GM18505 (cell line): ENCODE measurements around the gene ZNF580.
A peak's percentile ranks its signal among the peaks of the same experiment; 100 is the strongest.

Source experiments
- ATAC-seq: cut with Tn5 transposase; IDR thresholded peaks from one replicate; pipeline ENCODE4 v1.9.1; 2021; ENCODE audit not compliant: unreplicated experiment
- POLR2A ChIP-seq: IDR thresholded peaks from 4 replicates; pipeline ENCODE4 v1.6.1; 2011; ENCODE audit warnings: borderline replicate concordance; ENCODE audit not compliant: insufficient read depth, insufficient read length; ENCODE audit errors: extremely low read depth

The ZNF580 gene

DNA sequence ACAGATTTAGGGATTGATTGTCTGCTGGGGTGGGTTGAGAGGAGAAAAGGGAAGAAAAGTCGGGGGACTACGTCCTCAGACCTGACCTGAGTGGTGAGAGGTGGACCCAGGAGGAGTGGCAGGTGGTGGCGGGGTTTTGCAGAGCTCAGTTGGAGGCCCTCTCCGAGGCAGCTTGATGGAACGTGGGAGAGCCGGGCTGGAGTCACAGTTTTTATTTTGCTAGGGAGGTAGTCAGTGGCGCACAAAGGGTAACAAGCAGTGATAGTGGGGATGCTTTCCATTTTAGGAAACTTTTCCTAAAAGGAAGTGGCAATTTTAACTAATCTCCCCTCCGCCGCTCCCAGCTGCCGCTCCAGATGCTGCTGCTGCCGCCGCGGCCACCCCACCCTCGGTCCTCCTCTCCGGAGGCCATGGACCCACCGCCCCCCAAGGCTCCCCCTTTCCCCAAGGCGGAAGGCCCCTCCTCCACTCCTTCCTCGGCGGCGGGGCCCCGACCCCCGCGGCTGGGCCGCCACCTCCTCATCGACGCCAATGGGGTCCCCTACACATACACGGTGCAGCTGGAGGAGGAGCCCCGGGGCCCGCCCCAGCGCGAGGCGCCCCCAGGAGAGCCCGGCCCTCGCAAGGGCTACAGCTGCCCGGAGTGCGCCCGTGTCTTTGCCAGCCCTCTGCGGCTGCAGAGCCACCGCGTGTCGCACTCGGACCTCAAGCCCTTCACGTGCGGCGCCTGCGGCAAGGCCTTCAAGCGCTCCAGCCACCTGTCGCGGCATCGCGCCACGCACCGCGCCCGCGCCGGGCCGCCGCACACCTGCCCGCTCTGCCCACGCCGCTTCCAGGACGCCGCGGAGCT is 1.6 kb downstream of the ZNF580 start:
- ATAC-seq, result no peak
- TF ChIP-seq POLR2A, result peak; percentile 21

DNA sequence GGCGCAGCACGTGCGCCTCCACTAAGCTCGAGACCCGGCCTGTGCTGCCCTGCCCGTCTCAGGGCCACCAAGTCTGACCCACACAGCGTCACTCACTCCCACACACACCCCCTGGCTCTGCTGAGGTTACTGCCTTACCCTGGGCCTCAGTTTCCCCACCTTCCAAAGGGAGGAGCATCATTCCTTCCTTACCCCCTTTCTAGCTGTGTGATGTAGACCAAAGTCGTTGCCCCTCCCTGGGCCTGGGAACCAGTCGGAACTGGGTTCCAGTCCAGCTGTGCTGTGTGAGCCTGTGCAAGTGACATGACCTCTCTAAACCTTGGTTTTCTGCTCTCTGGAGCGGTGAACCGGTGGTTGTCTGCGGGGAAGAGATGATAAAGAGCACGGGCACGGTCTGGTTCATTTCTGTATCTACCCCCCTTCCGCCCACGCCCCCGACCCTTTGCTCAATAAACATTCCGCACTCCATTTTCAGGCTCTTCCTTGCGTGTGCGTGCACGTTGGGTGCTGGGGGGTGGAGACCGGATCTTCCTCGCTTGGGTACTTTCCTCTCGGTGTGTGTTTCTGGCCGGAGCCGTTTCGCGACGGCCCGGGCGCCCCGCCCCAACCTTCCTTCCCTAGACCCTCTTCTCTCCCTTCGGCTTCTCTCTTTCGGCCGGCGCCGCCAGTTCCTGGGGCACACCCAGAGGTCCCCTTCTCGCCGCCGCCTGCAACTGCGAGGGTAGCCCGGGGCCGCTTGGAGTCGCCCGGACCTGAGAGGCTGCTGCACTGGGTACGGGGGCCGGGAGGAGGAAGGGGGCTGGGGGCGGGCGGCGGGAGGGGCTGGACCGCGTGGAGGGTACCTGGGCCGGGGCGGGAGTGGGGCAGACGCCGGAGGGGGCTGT is 2.4 kb downstream of the ZNF580 start, which contains the start of gene ZNF581:
TSS of gene ZNF581 (plus strand) at position 647 of the 884 bp plus-strand sequence. CDS start 923 bp downstream, outside the sequence.
- ATAC-seq, result no peak
- TF ChIP-seq POLR2A, result peak; percentile 61

DNA sequence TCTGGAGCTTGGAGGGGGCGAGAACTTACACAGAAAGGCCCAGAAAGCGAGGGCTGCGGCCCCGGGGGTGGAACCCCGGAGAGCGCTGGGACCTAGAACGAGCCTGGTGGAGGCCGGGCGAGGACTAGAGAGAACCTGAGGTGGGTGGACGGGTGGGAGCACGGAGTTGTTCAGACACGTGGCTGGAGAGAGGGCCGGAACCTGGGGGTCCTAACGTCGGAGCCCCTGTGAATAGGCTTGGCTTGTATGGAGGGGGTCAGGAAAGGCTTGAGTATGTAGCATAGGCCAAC is 3.0 kb downstream of the ZNF580 start:
- no peak for TF ChIP-seq POLR2A
- ATAC-seq, result no peak

DNA sequence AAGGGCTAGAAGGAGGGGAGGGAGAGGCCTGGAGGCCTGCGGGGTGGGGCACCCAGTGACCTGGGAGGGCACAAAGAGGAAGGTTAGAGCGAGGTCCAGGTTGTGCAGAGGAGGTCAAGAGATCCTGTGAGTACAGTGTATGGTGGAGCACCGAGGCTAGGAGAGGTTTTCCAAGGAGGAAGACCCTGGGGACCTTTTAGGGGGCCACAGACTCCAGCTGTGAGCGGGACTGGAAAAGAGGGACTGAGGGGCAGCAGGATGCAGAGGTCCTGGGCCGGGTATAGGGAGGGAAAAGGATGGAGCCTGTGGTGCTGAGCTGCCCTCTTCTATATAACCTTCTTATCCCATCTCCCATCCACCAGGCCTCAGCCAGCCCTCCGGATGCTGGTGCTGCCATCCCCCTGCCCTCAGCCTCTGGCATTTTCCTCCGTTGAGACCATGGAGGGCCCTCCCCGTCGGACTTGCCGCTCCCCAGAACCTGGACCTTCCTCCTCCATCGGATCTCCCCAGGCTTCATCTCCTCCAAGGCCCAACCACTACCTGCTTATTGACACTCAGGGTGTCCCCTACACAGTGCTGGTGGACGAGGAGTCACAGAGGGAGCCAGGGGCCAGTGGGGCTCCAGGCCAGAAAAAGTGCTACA is 3.5 kb downstream of the ZNF580 start:
- TF ChIP-seq POLR2A, result no peak
- no peak for ATAC-seq

DNA sequence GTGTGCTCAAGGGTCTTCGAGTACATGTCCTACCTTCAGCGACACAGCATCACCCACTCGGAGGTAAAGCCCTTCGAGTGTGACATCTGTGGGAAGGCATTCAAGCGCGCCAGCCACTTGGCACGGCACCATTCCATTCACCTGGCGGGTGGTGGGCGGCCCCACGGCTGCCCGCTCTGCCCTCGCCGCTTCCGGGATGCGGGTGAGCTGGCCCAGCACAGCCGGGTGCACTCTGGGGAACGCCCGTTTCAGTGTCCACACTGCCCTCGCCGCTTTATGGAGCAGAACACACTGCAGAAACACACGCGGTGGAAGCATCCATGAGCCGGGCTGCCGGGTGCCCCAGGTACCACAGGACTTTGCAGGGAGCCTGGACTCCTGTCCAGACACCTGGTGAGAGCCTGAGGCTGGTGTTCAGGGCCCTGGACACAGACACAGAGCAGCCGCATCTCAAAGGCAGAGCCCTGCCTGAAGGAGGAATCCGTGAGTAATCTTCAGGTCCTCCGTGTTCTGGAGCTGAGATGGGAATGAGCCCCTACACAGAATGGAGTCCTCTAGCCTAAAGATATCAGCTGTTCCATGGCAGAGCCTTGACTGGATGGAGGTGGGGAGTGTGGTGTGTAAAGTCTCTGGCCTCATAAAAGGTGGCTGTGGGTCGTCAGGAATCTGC is 4.2 kb downstream of the ZNF580 start:
- no peak for ATAC-seq
- TF ChIP-seq POLR2A, result no peak

DNA sequence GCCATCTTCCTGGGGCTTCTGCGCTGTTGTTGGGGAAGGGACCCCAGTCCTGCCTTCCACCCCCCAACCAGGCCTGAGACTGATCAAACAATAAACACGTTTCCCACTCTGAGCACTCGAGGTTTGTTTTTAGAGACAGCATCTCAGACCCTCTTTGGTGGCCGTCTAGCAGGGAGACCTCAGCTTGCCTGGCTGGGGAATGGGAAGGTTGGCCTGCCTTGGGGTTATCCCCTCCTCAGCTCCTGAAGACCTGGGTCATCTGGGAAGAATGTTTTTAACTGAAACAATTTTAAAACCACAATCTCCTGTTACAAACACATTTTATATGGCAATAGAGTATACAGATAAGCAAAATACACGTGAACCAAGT is 4.7 kb downstream of the ZNF580 start:
- no peak for TF ChIP-seq POLR2A
- ATAC-seq, result no peak

DNA sequence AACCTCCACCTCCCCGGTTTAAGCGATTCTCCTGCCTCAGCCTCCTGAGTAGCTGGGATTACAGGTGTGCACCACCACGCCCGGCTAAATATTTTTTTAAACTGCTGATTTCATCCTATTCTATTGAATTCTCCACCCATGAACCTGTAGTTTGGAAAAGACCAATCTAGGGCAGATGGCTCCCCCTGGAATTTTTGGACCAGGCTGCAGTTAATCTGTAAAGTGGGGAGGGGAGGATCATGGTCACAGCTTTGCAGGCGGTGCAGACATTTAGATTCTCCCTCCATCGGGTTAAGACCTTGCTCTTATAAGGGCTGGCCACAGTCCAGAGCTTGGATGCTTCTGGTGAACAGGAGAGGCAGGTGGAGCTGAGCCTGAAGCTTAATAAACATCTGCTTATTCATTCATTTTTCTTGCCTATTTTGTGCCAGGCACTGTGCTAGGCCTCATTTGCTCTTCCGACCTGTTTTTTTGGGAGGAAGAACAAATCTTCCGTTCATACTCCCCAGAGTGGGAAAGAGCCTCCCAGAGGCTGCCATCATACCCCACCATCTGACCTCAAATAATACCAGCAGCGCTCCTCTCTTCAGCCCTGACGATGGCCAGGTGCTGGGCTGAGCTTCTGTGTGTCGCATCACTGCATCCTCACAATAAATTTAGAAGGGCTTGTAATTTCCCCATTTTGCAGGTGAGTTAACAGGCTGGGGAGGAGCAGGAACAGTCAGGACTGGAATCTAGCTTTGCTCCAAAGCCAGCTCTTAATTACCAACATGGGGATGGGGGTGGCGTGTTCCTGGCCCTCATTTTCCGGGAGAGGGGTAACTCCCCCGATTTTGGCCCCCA is 6.3 kb downstream of the ZNF580 start:
- no peak for ATAC-seq
- TF ChIP-seq POLR2A, result peak; percentile 31

DNA sequence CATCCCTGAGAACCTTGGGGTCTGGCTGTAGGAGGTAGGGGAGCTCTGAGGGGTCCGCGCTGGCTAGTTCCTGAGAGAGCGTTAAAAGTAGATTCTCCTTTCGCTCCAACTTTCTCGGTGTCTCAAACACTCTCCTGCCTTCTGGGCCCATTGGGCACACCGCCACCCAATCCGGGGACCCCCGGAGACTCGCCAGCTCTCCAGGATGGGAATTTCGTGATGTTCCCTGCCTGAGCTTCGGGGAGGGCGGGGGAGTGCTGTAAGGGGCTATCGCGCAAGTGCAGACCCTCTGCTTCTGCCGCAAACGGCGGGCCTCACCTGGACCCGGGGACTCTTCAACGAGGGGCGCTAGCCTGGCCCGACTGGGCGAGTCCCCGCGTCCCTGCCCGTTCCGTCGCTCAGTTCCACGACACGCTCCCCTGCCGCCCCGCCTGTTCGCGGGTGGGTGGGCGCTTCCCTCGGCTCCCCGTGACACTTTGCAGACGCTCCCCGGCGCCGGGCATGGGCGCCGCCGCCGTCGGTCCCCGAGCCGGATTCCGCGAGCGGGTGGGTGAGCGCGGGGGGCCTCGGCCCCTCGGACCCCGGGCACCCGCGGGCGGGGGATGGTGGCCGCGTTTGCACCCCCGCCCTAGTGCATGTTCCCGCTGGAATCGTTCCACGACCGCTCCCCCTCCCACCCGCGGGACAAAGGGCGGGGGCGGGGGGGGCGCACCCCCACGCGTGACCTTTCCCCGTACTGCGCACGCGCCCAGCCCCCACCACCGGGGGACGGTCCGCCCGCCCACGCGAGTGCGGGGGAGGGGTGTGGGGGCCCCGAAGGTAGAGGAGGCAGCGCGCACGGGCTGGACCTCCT is 7.2 kb downstream of the ZNF580 start, which contains the start of gene CCDC106:
TSS of gene CCDC106 (plus strand) at position 481 of the 853 bp plus-strand sequence. CDS start 835 bp downstream, outside the sequence.
- TF ChIP-seq POLR2A, result peak; percentile 13
- ATAC-seq, result no peak

DNA sequence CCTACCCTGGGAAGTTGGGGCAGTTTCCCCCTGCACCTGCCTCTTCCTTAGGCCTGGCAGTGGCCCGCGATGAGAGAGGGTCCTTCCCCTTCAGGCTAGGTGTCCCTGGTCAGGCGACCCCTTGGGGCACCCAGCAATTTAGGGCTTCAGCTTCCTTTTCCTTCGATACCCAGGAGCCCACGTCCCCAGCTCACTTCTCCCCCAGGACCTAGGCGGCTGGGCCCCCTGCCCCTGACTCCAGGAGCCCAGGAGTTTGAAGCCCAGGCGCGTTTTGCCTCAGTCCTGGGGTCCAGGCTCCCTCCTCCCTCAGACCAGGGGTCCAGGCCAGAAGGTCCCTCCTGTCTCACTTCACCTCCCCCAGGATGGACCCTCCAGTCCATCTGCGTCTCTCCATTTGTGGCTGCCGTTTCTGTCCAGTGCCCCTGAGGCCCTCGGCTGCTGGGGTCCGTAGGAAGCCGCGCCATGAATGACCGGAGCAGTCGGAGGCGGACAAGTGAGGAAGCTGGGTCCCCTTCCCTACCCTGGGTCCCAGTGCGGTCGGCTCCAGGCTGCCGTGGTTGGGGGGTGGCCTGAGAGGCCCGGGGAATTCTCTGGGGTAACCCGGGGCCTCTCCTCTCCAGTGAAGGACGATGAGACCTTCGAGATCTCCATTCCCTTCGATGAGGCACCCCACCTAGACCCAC is 7.9 kb downstream of the ZNF580 start:
- ATAC-seq, result no peak
- TF ChIP-seq POLR2A, result no peak

DNA sequence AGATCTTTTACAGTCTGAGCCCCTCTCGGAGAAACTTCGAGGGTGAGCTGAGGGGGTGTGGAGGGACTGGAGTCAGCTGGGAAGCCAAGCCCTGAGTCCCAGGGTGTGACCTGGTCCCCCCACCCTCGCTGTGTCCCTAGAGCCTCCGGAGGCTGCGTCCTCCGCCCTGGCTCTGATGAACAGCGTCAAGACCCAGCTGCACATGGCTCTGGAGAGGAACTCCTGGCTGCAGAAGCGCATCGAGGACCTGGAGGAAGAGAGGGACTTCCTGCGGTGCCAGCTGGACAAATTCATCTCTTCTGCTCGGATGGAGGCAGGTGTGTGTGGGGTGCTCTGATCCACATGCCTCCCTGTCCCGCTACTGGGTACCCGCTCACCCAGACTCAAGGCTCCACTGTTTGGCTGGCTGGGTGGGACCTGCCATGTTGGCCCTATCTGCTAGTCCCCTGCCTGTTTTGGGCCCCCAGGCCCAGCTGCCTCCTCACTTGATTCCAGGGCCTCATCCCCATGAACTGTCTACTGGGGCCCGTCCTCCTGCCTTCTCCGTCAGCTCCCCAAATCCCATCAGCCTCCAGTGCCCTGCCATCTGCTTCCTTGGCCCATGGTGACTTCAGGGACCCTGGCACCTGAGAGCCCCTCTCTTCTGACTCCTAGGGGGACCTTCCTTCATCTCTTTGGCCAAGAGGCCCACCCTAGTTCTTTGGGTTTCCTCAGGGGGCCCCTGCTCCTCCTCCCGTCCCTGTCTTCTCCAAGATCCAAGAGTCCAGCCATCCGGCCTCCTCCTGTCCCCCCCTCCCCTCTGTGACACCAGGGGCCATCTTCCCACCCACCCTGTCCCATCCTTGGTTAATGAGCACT is 8.7 kb downstream of the ZNF580 start:
- ATAC-seq, result no peak
- no peak for TF ChIP-seq POLR2A
